Suprapubic skin (tissue), 4 donors: ENCODE data around the gene EVPL.

Experiments
- CTCF ChIP-seq, 2 donors: fragments of 200-600 bp in 1 of 2; fragments of 450-650 bp in 1 of 2; sonication (generic) in 1 of 2; IDR thresholded peaks; one replicate each; pipeline ENCODE4 v1.5.1; 2016 to 2019; ENCODE audit warnings: antibody characterized with exemption in 2 of 2, mild to moderate bottlenecking in 1 of 2, moderate library complexity in 1 of 2
- POLR2A ChIP-seq, 2 donors: fragments of 450-650 bp; IDR thresholded peaks; one replicate each; pipeline ENCODE4 v1.6.1; 2017; ENCODE audit warnings: antibody characterized with exemption in 2 of 2, mild to moderate bottlenecking in 2 of 2, moderate library complexity in 2 of 2
- POLR2AphosphoS5 ChIP-seq, 3 donors: sonication (generic); formaldehyde crosslinking; IDR thresholded peaks; one replicate each; pipeline ENCODE4 v1.6.1; 2017; ENCODE audit warnings: antibody characterized with exemption in 3 of 3

DNA sequence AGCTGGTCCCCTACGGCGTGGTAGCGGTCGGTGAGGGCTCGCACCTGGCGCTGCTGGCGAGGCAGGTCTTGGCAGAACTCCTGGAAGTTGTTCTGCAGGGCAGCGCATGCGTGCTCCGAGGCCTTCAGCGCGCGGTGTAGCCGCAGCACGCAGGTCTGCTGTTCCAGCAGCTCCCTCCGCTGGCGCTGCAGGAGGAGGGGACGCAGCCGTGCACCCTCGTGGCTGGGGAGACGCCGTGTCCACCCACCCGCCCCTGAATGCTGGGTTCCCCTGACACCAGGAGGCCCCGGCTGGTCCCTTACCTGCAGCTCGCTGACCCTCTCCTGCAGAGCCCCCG lies 12.2 kb downstream of the EVPL start:
- TF ChIP-seq CTCF (IDR thresholded peaks at IDR 0.05) (no peak), POLR2A (IDR thresholded peaks at IDR 0.05) (no peak), POLR2AphosphoS5 (IDR thresholded peaks at IDR 0.05) (no peak)
